Activated T-cell treated with anti-CD3 and anti-CD28 coated beads for 48 hours (primary cell): ENCODE data around the gene MKNK1.

Experiments
- DNase-seq: peaks from one replicate; pipeline ENCODE4 v3.0.0-alpha.2; 2020; ENCODE audit warnings: low read depth

MKNK1 gene

GRCh38 chr1:46539972-46540371 lies 64.1 kb downstream of the MKNK1 start:
- no peak for DNase-seq

- no peak for DNase-seq
These were observed 65.9 kb downstream of the MKNK1 start for GRCh38 chr1:46538147-46538546.

- no peak for DNase-seq
These were observed 66.4 kb downstream of the MKNK1 start for GRCh38 chr1:46537651-46538050.

GRCh38 chr1:46536527-46536926 lies 67.5 kb downstream of the MKNK1 start:
- no peak for DNase-seq

GRCh38 chr1:46535063-46535462 lies 69.0 kb downstream of the MKNK1 start:
- DNase-seq: no peak

- peak; percentile 43 for DNase-seq
These were observed 70.7 kb downstream of the MKNK1 start for GRCh38 chr1:46533179-46533864.

GRCh38 chr1:46532498-46533178 lies 71.4 kb downstream of the MKNK1 start:
- DNase-seq: peak; percentile 62

- no peak for DNase-seq
These were observed 72.0 kb downstream of the MKNK1 start for GRCh38 chr1:46532095-46532494.

GRCh38 chr1:46530791-46531409 lies 73.2 kb downstream of the MKNK1 start:
- DNase-seq: no peak

GRCh38 chr1:46530311-46530710 lies 73.8 kb downstream of the MKNK1 start:
- no peak for DNase-seq

- no peak for DNase-seq
These were observed 74.9 kb downstream of the MKNK1 start for GRCh38 chr1:46529031-46529630.

GRCh38 chr1:46528297-46528955 lies 75.6 kb downstream of the MKNK1 start:
- DNase-seq: no peak

- DNase-seq: peak; percentile 70
These were observed 76.4 kb downstream of the MKNK1 start for GRCh38 chr1:46527474-46528296.

- no peak for DNase-seq
These were observed 77.3 kb downstream of the MKNK1 start for GRCh38 chr1:46526691-46527291.

- DNase-seq: no peak
These were observed 77.9 kb downstream of the MKNK1 start for GRCh38 chr1:46526013-46526690.

- no peak for DNase-seq
These were observed 78.7 kb downstream of the MKNK1 start for GRCh38 chr1:46525253-46525983.

- DNase-seq: no peak
These were observed 79.2 kb downstream of the MKNK1 start for GRCh38 chr1:46524843-46525242.

GRCh38 chr1:46523496-46524353 lies 80.3 kb downstream of the MKNK1 start:
- DNase-seq: no peak

- DNase-seq: no peak
These were observed 81.1 kb downstream of the MKNK1 start for GRCh38 chr1:46522969-46523320.
